ENCODE data around the gene TPH1. TPM values are rescaled to one million over a fixed set of nuclear protein-coding genes. Genes with fewer than 3 reads are reported as not detected.

TPH1 gene
- total RNA-seq (under 1 TPM in 4 of 9 donors, not detected in 5; 0.06 to 0.45 (median 0.19) TPM), polyA plus RNA-seq (under 1 TPM; 0.11 to 0.19 TPM)
- long read RNA-seq, donor 1: 0 reads
- long read RNA-seq, donor 2: 0 reads
- long read RNA-seq, donor 3: 0 reads

- TF ChIP-seq POLR2A (IDR thresholded peaks at IDR 0.05) (no peak), CTCF (IDR thresholded peaks at IDR 0.05) (no peak)
- 5 to 23% (median 6%) methylated on average over 15 to 36 of the region's 36 CpGs for WGBS, 4 donors
- intact Hi-C loops (cut with DNase I): no loop called here
- peak in 3 of 4 donors; percentile 53 to 86 (median 78) for ATAC-seq
- peak within 1 kb of the TSS in 6 of 12 donors; percentile 10 to 30 (median 20) for H3K4me3 ChIP-seq
- no peaks in the 10 kb centered on the region for H3K36me3 ChIP-seq
- peaks cover 0 to 38% (median 9%) of the 10 kb centered on the region in 9 donors for H3K27me3 ChIP-seq
- peaks cover 0 to 7% (median 0%) of the 10 kb centered on the region in 12 donors for H3K4me1 ChIP-seq
- peak; percentile 13 to 75 (median 47) for DNase-seq
- H3K27ac ChIP-seq: no peak within 1 kb of the TSS
- H3K9me3 ChIP-seq: peaks cover 0 to 5% (median 0%) of the 10 kb centered on the region in 12 donors
Observed at GRCh38 chr11:18046116-18046777, at the start of gene TPH1. TSS of gene TPH1 (minus strand) at chr11:18046269. CDS start at chr11:18040762, 5,507 bp downstream.

GRCh38 chr11:18093959-18094358, 47.9 kb upstream of the TPH1 start:
- H3K27me3 ChIP-seq: no peaks in the 10 kb centered on the region
- no peak for DNase-seq
- TF ChIP-seq CTCF (IDR thresholded peaks at IDR 0.05): no peak
- TF ChIP-seq POLR2A (IDR thresholded peaks at IDR 0.05): no peak
- intact Hi-C loops (cut with DNase I): no loop called here
- H3K9me3 ChIP-seq: no peaks in the 10 kb centered on the region
- H3K36me3 ChIP-seq: peaks cover 0 to 89% (median 78%) of the 10 kb centered on the region in 9 donors
- no peak overlapping the region for H3K27ac ChIP-seq
- no peak overlapping the region for H3K4me3 ChIP-seq
- no peak for ATAC-seq
- no peaks in the 10 kb centered on the region for H3K4me1 ChIP-seq

DNA sequence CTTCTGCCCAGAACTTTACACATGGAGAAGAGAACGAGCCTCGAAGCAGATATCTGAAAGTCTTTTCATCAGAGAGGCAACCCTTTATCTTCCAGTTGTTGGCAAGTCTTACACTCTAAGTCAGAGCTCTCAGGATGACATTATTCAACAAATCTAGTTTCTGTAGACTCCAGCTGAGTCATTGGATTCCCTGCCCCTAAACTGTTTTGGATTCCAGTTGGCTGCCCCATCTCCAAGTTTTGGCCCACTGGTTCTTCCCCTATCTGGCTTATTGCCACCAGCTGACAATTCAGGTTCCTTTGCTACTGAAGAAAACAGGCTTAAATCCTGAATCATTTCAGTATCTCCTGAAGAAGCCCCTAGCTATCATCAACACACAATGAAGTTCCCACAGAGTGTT, 45.7 kb upstream of the TPH1 start:
- no peaks in the 10 kb centered on the region for H3K4me1 ChIP-seq
- intact Hi-C loops (cut with DNase I): no loop called here
- no peak overlapping the region for H3K4me3 ChIP-seq
- no peak for DNase-seq
- H3K9me3 ChIP-seq: no peaks in the 10 kb centered on the region
- H3K27ac ChIP-seq: no peak overlapping the region
- WGBS, 4 donors: 91 to 94% (median 93%) methylated on average over 2 of the region's 2 CpGs
- H3K27me3 ChIP-seq: no peaks in the 10 kb centered on the region
- TF ChIP-seq POLR2A (IDR thresholded peaks at IDR 0.05) (no peak), CTCF (IDR thresholded peaks at IDR 0.05) (no peak)
- H3K36me3 ChIP-seq: peaks cover 0 to 100% (median 96%) of the 10 kb centered on the region in 9 donors
- no peak for ATAC-seq

- no peaks in the 10 kb centered on the region for H3K9me3 ChIP-seq
- no peak overlapping the region for H3K27ac ChIP-seq
- 86 to 95% (median 94%) methylated on average over 3 of the region's 3 CpGs for WGBS, 4 donors
- DNase-seq (no peak), ATAC-seq (no peak)
- intact Hi-C loops (cut with DNase I): no loop called here
- no peak for TF ChIP-seq POLR2A (IDR thresholded peaks at IDR 0.05)
- no peak for TF ChIP-seq CTCF (IDR thresholded peaks at IDR 0.05)
- H3K36me3 ChIP-seq: peaks cover 0 to 100% (median 96%) of the 10 kb centered on the region in 9 donors
- no peaks in the 10 kb centered on the region for H3K27me3 ChIP-seq
- no peak overlapping the region for H3K4me3 ChIP-seq
- H3K4me1 ChIP-seq: no peaks in the 10 kb centered on the region
Observed at GRCh38 chr11:18088966-18089365, 42.9 kb upstream of the TPH1 start.
